ENCODE measurements around the gene HNRNPA3.

DNA sequence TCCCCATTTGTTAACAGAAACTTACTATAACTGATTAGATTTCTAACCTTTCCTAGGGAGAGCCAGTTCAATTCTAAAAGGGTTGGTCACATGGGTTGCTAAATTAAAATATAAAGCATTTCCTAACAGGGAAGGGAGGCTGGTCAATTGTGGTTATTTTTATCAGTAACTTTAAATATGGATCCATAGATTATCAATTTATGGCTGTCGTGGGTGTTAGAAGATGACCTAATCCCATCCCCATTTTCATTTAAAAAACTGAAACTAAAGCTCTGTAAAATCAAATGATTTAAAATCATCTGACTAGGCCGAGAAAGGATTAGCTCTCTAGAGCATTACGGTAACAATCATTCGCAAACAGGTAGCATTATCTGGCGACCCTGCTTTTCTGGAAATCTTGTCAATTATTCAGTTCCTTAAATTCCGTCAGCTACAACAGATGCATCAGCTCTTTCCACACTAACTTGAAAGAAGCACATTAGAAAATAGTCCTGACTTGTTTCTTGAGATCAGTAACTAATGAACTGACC lies 953 bp upstream of the HNRNPA3 start:
- TF ChIP-seq CTCF (optimal IDR thresholded peaks at IDR 0.05 in 1 of 3, IDR thresholded peaks at IDR 0.05 in 1 of 3, conservative IDR thresholded peaks at IDR 0.05 in 1 of 3; ENCODE audit: extremely low read depth in 1 of 3, insufficient read depth in 2 of 3, low read length in 3 of 3) (no peak), EZH2 (IDR thresholded peaks at IDR 0.05; ENCODE audit: low read length) (no peak)
